ENCODE results near the gene FKRP.
"Not testable (repeated sequence)": the region's sequence is repeated elsewhere in the genome, so short reads cannot be mapped to it uniquely, and the experiment has no call there.

FKRP gene, protein sequence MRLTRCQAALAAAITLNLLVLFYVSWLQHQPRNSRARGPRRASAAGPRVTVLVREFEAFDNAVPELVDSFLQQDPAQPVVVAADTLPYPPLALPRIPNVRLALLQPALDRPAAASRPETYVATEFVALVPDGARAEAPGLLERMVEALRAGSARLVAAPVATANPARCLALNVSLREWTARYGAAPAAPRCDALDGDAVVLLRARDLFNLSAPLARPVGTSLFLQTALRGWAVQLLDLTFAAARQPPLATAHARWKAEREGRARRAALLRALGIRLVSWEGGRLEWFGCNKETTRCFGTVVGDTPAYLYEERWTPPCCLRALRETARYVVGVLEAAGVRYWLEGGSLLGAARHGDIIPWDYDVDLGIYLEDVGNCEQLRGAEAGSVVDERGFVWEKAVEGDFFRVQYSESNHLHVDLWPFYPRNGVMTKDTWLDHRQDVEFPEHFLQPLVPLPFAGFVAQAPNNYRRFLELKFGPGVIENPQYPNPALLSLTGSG

DNA sequence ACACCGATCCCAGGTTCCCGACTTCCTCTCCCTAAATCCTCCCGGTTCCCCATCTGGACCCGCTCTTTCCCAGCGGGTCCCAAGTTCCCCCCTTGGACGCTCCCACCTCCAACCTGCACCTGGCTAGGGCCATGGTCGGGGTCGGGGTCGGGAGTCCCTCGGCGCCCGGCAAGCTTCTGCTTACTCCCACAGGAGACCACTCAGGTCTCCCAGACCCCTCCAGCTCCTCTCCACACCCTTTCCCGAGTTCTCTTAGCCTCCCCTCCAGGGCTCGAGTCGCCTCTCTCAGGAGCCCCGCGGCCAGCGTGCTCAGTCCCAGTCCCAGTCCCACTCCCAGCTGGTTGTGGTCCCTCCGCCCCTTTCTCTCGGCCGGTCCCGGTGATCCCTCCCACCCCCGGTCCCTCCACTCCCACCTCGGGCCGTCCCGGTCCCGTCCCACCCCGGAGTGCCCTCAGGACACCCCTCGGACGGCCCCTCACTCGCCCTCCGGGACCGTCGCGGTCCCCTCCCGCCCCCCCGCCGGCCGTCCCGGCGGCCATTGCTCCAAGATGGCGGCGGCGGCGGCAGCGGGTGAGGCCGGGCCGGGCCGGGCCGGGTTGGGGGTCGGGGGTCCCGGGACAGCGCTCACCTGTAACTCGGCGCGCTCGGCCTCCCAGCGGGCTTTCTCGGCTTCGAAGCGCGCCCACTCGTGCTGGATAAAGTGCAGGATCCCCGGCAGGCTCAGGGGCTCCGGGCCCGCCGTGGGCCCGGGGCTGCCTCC, at the start of gene FKRP:
Gene FKRP (plus strand): TSS at position 537 of the 760 bp plus-strand sequence. CDS start 9,394 bp downstream, outside the sequence.
- no peak for DNase-seq

DNA sequence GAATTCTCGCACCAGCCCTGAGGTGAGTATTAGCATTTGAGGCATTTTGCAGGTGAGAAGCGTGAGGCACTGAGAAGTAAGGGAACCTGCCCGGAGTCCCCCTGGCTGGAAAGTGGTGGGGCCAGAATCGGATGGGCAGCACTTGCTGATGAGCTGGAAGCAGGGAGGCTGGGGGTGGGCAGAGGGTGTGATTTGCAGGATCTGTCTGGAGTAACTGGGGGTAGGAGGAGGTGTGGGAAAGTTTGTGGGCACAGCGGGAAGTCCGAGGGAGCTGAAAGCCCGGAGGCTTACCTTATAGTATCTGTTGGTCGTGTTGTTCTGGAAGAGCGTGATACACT, 49.0 kb upstream of the FKRP start:
- no peak for DNase-seq

DNA sequence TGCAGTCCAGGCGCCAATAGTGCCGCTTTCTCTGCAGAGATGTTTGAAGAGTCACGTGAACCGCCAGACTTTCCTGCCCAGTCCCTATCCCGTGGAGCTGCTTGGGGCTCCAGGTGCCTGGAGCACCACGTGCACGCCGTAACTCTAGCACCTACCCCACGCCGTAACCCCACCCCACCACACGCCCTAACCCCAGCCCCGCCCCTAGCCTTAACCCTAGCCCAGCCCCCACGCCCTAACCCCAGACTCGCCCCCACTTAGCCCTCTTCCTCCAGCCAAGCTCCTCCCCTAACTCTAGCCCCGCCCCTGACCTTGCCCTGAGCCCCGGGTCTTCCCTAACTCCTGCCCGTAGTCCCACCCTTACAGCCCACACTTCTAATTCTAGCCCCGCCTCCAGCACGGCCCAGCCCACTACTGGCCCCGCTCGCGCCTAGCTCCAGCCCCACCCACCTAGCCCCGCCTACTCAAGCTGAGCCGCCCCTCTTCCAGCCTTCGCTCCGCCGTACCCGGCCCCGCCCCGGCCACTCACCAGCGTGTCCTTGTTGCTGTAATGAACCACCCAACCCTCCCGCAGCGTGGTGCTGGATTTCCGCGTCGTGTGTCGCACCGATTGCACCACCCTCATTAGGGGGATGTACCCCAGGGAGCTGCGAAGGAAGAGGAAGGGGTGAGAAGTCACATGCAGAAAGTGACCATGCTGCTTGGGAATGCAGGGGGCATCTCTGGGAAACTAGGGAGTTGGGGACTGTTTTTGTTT, 48.5 kb upstream of the FKRP start:
- DNase-seq: no peak

- no peak for DNase-seq
Measured at GRCh38 chr19:46698395-46699321, 47.2 kb upstream of the FKRP start.

DNA sequence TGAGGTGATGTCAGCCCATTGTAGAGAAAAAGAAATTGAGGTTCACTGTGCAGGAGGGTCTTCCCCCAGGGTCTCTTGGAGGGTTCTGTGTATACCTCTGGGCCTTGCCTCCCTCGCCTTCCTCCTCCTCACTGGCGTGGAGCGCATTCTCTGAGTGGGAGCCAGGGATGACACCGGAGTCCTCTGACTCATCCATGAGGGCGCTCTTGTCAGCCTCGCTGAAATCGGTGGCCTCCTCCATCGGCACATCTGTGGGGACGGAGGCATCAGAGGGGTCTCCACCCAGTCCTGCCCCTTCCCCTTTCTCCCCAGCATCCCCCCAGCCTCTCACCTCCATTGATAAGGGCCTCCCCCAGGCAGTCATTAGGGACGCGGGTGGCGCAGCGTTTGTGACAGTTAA, 45.2 kb upstream of the FKRP start:
- DNase-seq: no peak

- DNase-seq: peak; percentile 80
Measured at GRCh38 chr19:46704379-46705076, 41.3 kb upstream of the FKRP start.

DNA sequence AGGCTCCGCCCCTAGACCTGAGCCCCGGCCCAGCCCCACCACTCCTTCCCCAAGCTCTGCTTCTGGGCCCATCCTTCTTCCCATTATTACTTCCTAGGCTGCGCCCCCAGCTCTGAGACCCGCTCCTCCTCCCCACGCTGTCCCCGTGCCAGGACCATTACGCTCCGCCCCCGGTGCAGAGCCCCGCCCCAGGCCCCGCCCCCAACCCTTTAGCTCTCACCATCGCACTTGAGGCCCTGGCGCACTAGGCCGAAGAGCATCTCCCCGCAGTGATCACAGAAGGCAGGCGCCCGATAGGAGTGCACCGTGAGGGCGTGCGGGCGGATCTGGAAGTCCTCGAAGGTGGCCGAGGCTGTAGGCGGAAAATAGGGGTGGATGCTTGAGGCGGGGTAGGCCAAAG, 35.2 kb upstream of the FKRP start:
- no peak for DNase-seq

GRCh38 chr19:46712768-46713338, 33.0 kb upstream of the FKRP start:
- not testable (repeated sequence) for DNase-seq

DNA sequence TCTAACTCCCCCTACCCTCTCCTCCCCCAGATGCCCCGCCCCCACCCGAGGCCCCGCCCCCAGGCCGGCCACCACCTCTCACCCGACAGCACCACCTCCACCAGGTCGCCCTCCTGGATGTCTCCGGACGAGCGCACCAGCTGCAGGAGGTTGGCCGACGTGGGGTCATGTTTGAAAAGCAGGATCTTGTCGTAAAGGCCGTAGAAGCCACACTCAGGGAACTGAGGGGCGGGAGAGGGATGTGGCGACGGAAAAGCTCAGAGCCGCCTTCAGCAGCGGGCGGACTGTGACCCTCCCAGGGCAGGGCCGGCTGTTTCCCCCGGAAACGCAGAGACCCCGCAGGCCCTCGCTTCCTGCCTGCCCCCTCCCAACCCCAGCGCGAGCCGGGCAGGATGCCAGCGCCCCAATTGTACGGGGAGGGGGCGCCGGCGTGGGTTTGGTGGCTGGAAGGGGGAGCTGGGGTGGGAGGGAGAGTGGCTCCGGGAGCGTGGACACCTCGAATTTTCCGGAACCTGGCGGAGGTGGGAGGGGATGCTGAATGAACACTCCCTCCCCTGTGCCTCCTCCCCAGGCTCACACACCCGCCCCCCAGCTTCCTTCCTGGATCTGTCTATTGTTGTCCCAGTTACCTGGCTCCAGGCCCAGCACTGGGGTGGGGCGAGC, 31.9 kb upstream of the FKRP start:
- peak; percentile 76 for DNase-seq

- DNase-seq: peak; percentile 69
Measured at GRCh38 chr19:46714444-46715106, 31.3 kb upstream of the FKRP start.

DNA sequence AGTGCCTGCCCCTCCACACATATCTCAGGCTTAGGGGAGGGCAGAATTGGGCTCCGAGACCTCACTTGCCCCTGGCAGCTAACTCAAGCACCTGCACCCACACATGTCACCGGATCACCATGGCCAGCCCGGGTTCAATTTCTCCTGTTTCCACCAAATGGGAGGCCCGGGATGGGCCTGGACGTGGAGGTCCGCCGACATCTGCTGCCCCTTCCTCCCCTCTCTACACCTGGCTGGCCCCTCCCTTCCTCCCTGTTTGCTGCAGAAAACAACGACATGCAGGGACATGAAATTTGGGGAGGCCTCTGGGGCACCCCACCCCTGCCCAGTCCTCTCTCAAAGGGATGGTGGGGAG, 30.3 kb upstream of the FKRP start:
- DNase-seq: no peak

DNA sequence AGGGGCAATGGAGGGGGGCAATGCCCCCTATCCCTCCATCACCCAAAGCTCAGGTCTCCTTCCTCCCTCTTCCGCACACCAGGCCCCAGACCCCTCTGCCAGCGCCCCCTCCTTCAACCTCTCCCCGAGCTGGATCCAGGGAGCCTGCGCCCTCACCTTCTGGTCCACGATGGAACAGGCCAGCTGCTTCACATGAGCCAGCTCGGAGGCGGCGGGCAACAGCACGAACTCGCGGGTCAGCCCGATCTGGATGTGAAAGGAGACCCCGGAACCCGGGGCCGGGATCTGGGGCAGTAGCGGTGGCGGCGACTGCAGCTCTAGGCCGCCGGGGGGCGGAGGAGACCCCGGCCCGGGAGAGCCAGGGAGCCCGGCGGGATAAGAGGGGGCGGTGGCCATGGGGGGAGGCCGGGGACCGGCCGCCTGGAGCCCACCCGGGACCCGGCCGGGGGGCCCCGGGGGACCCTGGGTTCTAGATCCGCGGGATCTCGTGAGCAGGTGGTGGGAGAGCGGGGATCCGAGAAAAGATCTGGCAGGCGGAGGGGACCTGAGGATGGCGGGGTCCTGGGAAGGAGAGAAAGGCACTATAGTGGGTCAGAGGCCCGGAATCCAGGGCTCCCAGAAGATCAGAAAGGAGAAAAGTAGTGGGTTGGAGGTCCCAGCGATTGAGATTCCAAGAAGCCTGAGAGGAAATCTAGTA, 29.7 kb upstream of the FKRP start:
- DNase-seq: no peak

- no peak for DNase-seq
Measured at GRCh38 chr19:46716672-46717033, 29.2 kb upstream of the FKRP start.

- peak; percentile 82 for DNase-seq
Measured at GRCh38 chr19:46717034-46717715, 28.7 kb upstream of the FKRP start, which contains the start of gene PRKD2. TSS of gene PRKD2 (minus strand) at chr19:46717114. CDS start at chr19:46716370, 744 bp downstream.

DNA sequence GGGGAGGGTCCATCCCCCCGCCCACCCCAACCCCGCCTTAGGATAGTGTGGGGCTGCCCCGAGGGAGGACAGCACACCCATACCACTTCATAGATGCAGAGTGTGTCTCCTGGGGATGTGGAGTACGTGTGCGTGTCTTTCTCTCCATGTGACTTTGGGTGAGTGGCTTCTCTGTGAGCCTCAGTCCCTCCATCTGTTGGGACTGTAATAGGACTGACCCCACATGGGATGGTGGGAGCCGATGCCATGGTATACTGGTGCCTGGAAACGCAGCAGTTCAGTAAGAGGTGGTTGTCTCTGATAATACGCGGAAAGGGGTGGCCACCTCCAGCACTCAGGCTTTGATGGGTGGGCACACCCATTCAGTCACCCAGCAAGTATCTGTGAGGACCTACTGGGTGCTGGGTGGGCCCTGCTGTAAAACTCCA, 28.1 kb upstream of the FKRP start:
- no peak for DNase-seq

DNA sequence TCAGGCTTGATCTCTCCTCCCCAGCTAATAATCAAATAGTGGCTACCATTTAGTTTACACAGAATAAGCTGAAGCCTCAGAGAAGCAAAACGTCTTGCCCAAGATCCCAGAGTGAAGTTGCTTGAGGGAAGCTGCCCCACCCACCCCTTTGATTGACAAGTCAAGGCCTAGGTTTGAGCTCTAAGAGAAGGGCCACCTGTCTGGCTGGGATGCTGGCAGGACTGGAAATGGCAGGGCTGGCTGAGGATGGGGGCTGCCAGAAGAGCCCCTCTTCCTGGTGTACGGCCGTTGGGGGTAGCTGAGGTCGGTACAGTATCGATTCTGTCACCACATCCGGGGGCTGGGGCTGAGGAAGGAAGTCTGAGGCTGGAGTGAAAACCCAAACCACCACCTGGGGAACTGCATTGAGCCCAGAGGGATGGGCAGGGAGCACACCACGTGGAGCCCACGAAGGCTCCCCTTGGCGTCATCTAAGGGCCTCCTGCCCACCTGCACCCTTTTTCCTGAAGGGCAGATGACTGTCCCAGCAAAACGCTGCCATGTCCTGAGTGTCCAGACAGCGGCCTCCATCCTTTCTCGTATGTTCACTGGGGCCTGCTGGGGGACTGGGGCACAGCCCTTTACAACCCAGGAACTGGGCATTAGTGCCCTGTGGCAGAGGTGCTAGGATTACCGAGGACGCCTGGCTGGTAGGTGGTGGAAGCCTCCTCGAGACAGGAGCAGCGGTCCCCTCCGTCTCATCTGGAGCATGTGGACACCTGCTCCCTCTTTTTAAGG, 27.5 kb upstream of the FKRP start:
- DNase-seq: peak; percentile 36

DNA sequence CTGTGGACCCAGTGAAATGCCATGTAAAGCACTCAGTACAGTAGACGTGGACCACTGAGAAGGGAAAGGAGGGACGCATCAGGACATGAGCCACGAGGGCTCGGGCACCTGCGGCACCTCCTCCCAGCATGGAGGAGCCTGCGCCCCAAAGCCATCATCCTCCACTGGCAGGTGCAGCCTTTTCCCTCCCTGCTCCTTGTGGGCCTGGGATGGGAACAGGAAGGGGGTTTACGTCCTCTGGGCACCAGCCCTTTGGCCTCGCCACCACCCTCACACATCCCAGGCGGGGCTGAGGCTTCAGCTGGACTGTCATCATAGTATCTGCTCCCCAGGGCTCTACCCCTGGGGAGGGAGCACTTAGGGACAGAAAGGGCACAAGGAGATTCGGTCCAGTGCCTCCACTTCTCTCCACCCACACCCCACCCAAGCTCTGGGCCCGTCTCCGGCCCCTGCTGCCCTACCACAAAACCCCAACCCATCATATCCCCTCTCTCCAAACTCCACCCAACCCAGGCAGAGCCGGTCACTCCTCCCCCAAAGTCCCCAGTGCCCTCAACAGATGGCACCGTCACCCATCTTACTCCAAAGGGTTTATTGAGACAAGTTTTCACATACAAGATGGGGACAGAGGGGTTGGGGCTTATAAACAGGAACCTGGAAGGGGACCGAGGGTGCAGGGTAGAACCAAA, 26.8 kb upstream of the FKRP start:
- DNase-seq: no peak

Measured in activated CD4-positive, alpha-beta T cell treated with anti-CD3 and anti-CD28 coated beads for 1 hour (primary cell).